ENCODE data around the gene GOLGB1.

DNA sequence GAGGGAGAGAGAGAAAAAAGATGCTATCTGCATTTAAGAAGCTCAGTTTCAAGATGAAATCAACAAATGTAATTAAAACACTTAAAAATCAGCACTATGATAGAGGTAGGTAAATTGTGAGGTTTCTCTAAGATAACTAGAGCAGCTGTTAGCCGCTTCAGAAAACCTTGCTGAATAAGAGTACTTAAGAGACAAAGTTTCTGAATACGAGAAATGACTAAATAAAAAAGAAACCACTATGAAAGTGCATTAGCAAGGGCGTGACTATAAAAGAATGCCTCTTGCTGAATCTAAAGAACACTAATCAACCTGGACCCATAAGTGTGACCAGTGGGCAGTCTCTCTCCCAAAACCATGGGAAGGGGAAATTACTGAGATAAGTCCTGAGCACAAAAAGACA is 43.5 kb upstream of the GOLGB1 start:
- TF ChIP-seq, protein P1, sequence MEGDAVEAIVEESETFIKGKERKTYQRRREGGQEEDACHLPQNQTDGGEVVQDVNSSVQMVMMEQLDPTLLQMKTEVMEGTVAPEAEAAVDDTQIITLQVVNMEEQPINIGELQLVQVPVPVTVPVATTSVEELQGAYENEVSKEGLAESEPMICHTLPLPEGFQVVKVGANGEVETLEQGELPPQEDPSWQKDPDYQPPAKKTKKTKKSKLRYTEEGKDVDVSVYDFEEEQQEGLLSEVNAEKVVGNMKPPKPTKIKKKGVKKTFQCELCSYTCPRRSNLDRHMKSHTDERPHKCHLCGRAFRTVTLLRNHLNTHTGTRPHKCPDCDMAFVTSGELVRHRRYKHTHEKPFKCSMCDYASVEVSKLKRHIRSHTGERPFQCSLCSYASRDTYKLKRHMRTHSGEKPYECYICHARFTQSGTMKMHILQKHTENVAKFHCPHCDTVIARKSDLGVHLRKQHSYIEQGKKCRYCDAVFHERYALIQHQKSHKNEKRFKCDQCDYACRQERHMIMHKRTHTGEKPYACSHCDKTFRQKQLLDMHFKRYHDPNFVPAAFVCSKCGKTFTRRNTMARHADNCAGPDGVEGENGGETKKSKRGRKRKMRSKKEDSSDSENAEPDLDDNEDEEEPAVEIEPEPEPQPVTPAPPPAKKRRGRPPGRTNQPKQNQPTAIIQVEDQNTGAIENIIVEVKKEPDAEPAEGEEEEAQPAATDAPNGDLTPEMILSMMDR (conservative IDR thresholded peaks at IDR 0.05; ENCODE audit: low read length), result no peak
- TF ChIP-seq EZH2phosphoT487 (IDR thresholded peaks at IDR 0.05; ENCODE audit: borderline replicate concordance, low read depth, low read length), result no peak

All from OCI-LY7 (cell line).